Loucy (cell line): ENCODE measurements around the gene CYP19A1.
A peak's percentile ranks its signal among the peaks of the same experiment; 100 is the strongest.

ENCODE experiments used
- H2AFZ ChIP-seq: fragments of 200-600 bp; sonication (generic); 2 replicates; pipeline ENCODE4 v1.6.0; 2016; ENCODE audit warnings: antibody characterized with exemption, mild to moderate bottlenecking, low read length, moderate library complexity
- H3F3A ChIP-seq: fragments of 200-600 bp; 2 replicates; pipeline ENCODE4 v1.6.0; 2016; ENCODE audit warnings: antibody characterized with exemption, low read depth, mild to moderate bottlenecking
- H3K27me3 ChIP-seq: fragments of 200-600 bp; sonication (generic); 2 replicates; pipeline ENCODE4 v1.6.1; 2014; ENCODE audit warnings: low read length, mild to moderate bottlenecking; ENCODE audit not compliant: insufficient read depth, poor library complexity, severe bottlenecking
- H3K36me3 ChIP-seq: fragments of 200-600 bp; sonication (generic); 2 replicates; pipeline ENCODE4 v1.6.1; 2016; ENCODE audit warnings: low read length; ENCODE audit not compliant: insufficient read depth
- H3K4me1 ChIP-seq: fragments of 200-600 bp; sonication (generic); 2 replicates; pipeline ENCODE4 v1.5.1; 2014; ENCODE audit warnings: low read length, mild to moderate bottlenecking; ENCODE audit not compliant: insufficient read depth, poor library complexity, severe bottlenecking
- H3K4me2 ChIP-seq: fragments of 200-600 bp; sonication (generic); 2 replicates; pipeline ENCODE4 v1.6.0; 2014; ENCODE audit warnings: antibody characterized with exemption, low read length, low read depth, mild to moderate bottlenecking; ENCODE audit not compliant: poor library complexity, severe bottlenecking
- H3K4me3 ChIP-seq: fragments of 200-600 bp; sonication (generic); 2 replicates; pipeline ENCODE4 v1.5.1; 2014; ENCODE audit warnings: low read length, mild to moderate bottlenecking, mixed read lengths; ENCODE audit not compliant: poor library complexity, severe bottlenecking
- H3K79me2 ChIP-seq: fragments of 200-600 bp; sonication (generic); 2 replicates; pipeline ENCODE4 v1.6.1; 2014; ENCODE audit warnings: low read length; ENCODE audit not compliant: insufficient read depth
- H3K9ac ChIP-seq: fragments of 200-600 bp; sonication (generic); 2 replicates; pipeline ENCODE4 v1.6.0; 2014; ENCODE audit warnings: mild to moderate bottlenecking, low read depth, low read length, moderate library complexity; ENCODE audit not compliant: poor library complexity, severe bottlenecking
- H3K9me2 ChIP-seq: fragments of 200-600 bp; sonication (generic); replicated peaks from 2 replicates; pipeline ENCODE4 v1.6.1; 2016; ENCODE audit warnings: low read depth, low read length, mixed read lengths
- H3K9me3 ChIP-seq: fragments of 200-600 bp; sonication (generic); 2 replicates; pipeline ENCODE4 v1.6.1; 2014; ENCODE audit warnings: mild to moderate bottlenecking, antibody characterized with exemption, low read length, low read depth; ENCODE audit not compliant: insufficient read depth
- H4K20me1 ChIP-seq: fragments of 200-600 bp; sonication (generic); 2 replicates; pipeline ENCODE4 v1.6.0; 2014; ENCODE audit warnings: antibody characterized with exemption, low read length, mild to moderate bottlenecking; ENCODE audit not compliant: insufficient read depth, poor library complexity, severe bottlenecking
- EZH2phosphoT487 ChIP-seq: fragments of 200-600 bp; IDR thresholded peaks from 2 replicates; pipeline ENCODE4 v1.6.1; 2018; ENCODE audit warnings: antibody characterized with exemption, mild to moderate bottlenecking, moderate library complexity, borderline replicate concordance
- TF ChIP-seq, protein P1 (sequence below): fragments of 200-600 bp; sonication (generic); conservative IDR thresholded peaks from 2 replicates; pipeline ENCODE4 v1.5.1; 2014; ENCODE audit warnings: mild to moderate bottlenecking, antibody characterized with exemption, low read length

The CYP19A1 gene

DNA sequence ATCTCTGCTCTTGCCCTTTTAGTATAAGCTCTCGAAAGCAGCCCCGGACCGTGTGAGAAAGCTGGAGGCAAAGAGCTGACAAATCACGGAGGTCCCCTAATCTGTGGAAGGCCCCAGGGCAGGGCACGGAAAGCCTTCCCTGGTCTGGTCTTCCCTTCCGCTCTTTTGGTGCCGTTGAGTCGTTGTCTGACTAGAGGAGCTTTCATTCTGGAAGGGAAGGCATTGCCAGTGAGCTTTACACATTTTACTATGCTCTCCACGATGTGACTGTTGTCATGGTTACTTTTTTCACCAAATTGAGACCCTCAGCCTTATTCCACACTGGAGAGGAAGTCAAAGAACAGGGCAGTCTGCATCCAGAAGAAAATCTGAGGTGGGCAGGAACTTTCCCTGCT, 71.7 kb downstream of the CYP19A1 start:
- H3K9ac ChIP-seq = no peak overlapping the region
- H3K27me3 ChIP-seq = no peaks in the 10 kb centered on the region
- H3F3A ChIP-seq = no peaks in the 10 kb centered on the region
- no peaks in the 10 kb centered on the region; the same call in 1 of the 2 replicates for H3K9me3 ChIP-seq
- H3K4me2 ChIP-seq = peak overlapping the region; percentile 51
- H3K4me3 ChIP-seq = no peak overlapping the region
- no peaks in the 10 kb centered on the region for H3K79me2 ChIP-seq
- H3K36me3 ChIP-seq = no peaks in the 10 kb centered on the region
- peaks cover 46% of the 10 kb centered on the region for H3K4me1 ChIP-seq
- H4K20me1 ChIP-seq = no peaks in the 10 kb centered on the region
- TF ChIP-seq, protein P1, sequence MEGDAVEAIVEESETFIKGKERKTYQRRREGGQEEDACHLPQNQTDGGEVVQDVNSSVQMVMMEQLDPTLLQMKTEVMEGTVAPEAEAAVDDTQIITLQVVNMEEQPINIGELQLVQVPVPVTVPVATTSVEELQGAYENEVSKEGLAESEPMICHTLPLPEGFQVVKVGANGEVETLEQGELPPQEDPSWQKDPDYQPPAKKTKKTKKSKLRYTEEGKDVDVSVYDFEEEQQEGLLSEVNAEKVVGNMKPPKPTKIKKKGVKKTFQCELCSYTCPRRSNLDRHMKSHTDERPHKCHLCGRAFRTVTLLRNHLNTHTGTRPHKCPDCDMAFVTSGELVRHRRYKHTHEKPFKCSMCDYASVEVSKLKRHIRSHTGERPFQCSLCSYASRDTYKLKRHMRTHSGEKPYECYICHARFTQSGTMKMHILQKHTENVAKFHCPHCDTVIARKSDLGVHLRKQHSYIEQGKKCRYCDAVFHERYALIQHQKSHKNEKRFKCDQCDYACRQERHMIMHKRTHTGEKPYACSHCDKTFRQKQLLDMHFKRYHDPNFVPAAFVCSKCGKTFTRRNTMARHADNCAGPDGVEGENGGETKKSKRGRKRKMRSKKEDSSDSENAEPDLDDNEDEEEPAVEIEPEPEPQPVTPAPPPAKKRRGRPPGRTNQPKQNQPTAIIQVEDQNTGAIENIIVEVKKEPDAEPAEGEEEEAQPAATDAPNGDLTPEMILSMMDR = no peak
- TF ChIP-seq EZH2phosphoT487 = no peak
- H3K9me2 ChIP-seq = no peaks in the 10 kb centered on the region
- no peak overlapping the region for H2AFZ ChIP-seq

- H3K27me3 ChIP-seq = no peaks in the 10 kb centered on the region
- H3K9me3 ChIP-seq = no peaks in the 10 kb centered on the region; the same call in 1 of the 2 replicates
- H4K20me1 ChIP-seq = no peaks in the 10 kb centered on the region
- no peaks in the 10 kb centered on the region for H3K79me2 ChIP-seq
- H3K36me3 ChIP-seq = no peaks in the 10 kb centered on the region
- H3K4me2 ChIP-seq = no peak overlapping the region
- H3K9ac ChIP-seq = no peak overlapping the region
- TF ChIP-seq, protein P1 = no peak
- no peak for TF ChIP-seq EZH2phosphoT487
- H3K9me2 ChIP-seq = no peaks in the 10 kb centered on the region
- H3K4me1 ChIP-seq = peaks cover 33% of the 10 kb centered on the region
- H3F3A ChIP-seq = no peaks in the 10 kb centered on the region
- H2AFZ ChIP-seq = no peak overlapping the region
- no peak overlapping the region for H3K4me3 ChIP-seq
Measured at GRCh38 chr15:51265037-51265555, 73.3 kb downstream of the CYP19A1 start.

GRCh38 chr15:51263726-51264125, 74.7 kb downstream of the CYP19A1 start:
- Histone ChIP-seq H3K79me2 (no peaks in the 10 kb centered on the region), H3K9ac (peak overlapping the region; percentile 17), H3K4me3 (no peak overlapping the region), H3K36me3 (no peaks in the 10 kb centered on the region), H3K4me2 (peak overlapping the region; percentile 14), H3K4me1 (peaks cover 28% of the 10 kb centered on the region), H2AFZ (no peak overlapping the region), H3K27me3 (no peaks in the 10 kb centered on the region), H3K9me2 (no peaks in the 10 kb centered on the region), H3K9me3 (no peaks in the 10 kb centered on the region; the same call in 1 of the 2 replicates), H3F3A (no peaks in the 10 kb centered on the region), H4K20me1 (no peaks in the 10 kb centered on the region)
- TF ChIP-seq, protein P1 = no peak
- no peak for TF ChIP-seq EZH2phosphoT487
